ENCODE measurements around the gene GNAT2.

DNA sequence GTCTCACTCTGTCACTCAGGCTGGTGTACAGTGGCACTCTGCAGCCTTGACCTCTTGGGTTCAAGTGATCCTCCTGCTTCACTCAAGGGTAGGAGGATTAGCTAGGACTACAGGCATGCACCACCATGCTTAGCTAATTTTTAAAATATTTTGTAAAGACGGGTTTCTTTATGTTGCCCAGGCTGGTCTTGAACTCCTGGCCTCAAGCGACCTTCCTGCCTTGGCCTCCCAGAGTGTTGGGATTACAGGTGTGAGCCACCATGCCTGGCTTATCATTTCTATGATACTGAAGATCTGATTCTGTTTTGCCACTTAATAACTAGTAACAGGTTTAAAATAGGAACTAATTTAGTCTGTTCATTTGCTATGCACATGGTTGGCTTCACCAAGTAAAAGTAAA lies 37.4 kb downstream of the GNAT2 start:
- TF ChIP-seq, protein P1, sequence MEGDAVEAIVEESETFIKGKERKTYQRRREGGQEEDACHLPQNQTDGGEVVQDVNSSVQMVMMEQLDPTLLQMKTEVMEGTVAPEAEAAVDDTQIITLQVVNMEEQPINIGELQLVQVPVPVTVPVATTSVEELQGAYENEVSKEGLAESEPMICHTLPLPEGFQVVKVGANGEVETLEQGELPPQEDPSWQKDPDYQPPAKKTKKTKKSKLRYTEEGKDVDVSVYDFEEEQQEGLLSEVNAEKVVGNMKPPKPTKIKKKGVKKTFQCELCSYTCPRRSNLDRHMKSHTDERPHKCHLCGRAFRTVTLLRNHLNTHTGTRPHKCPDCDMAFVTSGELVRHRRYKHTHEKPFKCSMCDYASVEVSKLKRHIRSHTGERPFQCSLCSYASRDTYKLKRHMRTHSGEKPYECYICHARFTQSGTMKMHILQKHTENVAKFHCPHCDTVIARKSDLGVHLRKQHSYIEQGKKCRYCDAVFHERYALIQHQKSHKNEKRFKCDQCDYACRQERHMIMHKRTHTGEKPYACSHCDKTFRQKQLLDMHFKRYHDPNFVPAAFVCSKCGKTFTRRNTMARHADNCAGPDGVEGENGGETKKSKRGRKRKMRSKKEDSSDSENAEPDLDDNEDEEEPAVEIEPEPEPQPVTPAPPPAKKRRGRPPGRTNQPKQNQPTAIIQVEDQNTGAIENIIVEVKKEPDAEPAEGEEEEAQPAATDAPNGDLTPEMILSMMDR (conservative IDR thresholded peaks at IDR 0.05 in 1 of 2, IDR thresholded peaks at IDR 0.05 in 1 of 2; ENCODE audit: low read depth in 1 of 2, low read length in 2 of 2): no peak
- no peak for TF ChIP-seq EZH2 (IDR thresholded peaks at IDR 0.05; ENCODE audit: low read length, missing control alignments)
